ENCODE data around the gene RPS6KL1. TPM values are rescaled to one million over a fixed set of nuclear protein-coding genes. Genes with fewer than 3 reads are reported as not detected.

The RPS6KL1 gene
- total RNA-seq, 1 donor from 2014 or later: 6.4 TPM

GRCh38 chr14:74953686-74954085, 30.6 kb upstream of the RPS6KL1 start:
- peaks cover 22% of the 10 kb centered on the region for H3K4me1 ChIP-seq
- H3K9me3 Mint-ChIP-seq: no peaks in the 10 kb centered on the region
- no peaks in the 10 kb centered on the region for H3K79me2 ChIP-seq (ENCODE audit: low read depth)
- peaks cover 8% of the 10 kb centered on the region for H3K27me3 Mint-ChIP-seq (ENCODE audit: insufficient read depth, low read depth)
- no peak overlapping the region for H3K9ac ChIP-seq
- no peak overlapping the region for H3K4me3 ChIP-seq
- no peaks in the 10 kb centered on the region for H4K20me1 ChIP-seq (ENCODE audit: low read depth)
- H2AFZ ChIP-seq (replicated peaks): no peak overlapping the region
- no peak overlapping the region for H3K4me2 ChIP-seq
- H3K27ac ChIP-seq: no peak overlapping the region
- peaks cover 45% of the 10 kb centered on the region for H3K27me3 ChIP-seq
- H3K36me3 Mint-ChIP-seq: no peaks in the 10 kb centered on the region
- H3K4me3 Mint-ChIP-seq: peak overlapping the region; percentile 10
- no peaks in the 10 kb centered on the region for H3K36me3 ChIP-seq
- no peak for TF ChIP-seq EZH2phosphoT487 (IDR thresholded peaks at IDR 0.05)
- TF ChIP-seq CTCF (IDR thresholded peaks at IDR 0.05): no peak
- TF ChIP-seq EZH2 (IDR thresholded peaks at IDR 0.05): no peak
- peaks cover 11% of the 10 kb centered on the region for H3F3A ChIP-seq (ENCODE audit: low read depth)
- H3K4me1 Mint-ChIP-seq: peaks cover 26% of the 10 kb centered on the region
- no peaks in the 10 kb centered on the region for H3K9me3 ChIP-seq (ENCODE audit: low read depth)
- no peak overlapping the region for H3K27ac Mint-ChIP-seq
- no peak for DNase-seq (ENCODE audit: low spot score)

- Mint-ChIP-seq H3K9me3 (no peaks in the 10 kb centered on the region), H3K36me3 (no peaks in the 10 kb centered on the region), H3K27ac (no peak overlapping the region), H3K4me3 (peak overlapping the region; percentile 10), H3K4me1 (peaks cover 26% of the 10 kb centered on the region), H3K27me3 (ENCODE audit: insufficient read depth, low read depth) (peaks cover 8% of the 10 kb centered on the region)
- H3K4me3 ChIP-seq: no peak overlapping the region
- peaks cover 11% of the 10 kb centered on the region for H3F3A ChIP-seq (ENCODE audit: low read depth)
- no peaks in the 10 kb centered on the region for H3K9me3 ChIP-seq (ENCODE audit: low read depth)
- H3K4me2 ChIP-seq: no peak overlapping the region
- TF ChIP-seq CTCF (IDR thresholded peaks at IDR 0.05) (no peak), EZH2phosphoT487 (IDR thresholded peaks at IDR 0.05) (no peak), EZH2 (IDR thresholded peaks at IDR 0.05) (no peak)
- no peak overlapping the region for H3K9ac ChIP-seq
- no peak overlapping the region for H3K27ac ChIP-seq
- H3K79me2 ChIP-seq (ENCODE audit: low read depth): no peaks in the 10 kb centered on the region
- no peak for DNase-seq (ENCODE audit: low spot score)
- peaks cover 22% of the 10 kb centered on the region for H3K4me1 ChIP-seq
- no peak overlapping the region for H2AFZ ChIP-seq (replicated peaks)
- no peaks in the 10 kb centered on the region for H3K36me3 ChIP-seq
- H3K27me3 ChIP-seq: peaks cover 40% of the 10 kb centered on the region
- no peaks in the 10 kb centered on the region for H4K20me1 ChIP-seq (ENCODE audit: low read depth)
These were observed 29.8 kb upstream of the RPS6KL1 start for GRCh38 chr14:74952697-74953484.

- Mint-ChIP-seq H3K36me3 (no peaks in the 10 kb centered on the region), H3K27ac (no peak overlapping the region), H3K4me1 (peaks cover 26% of the 10 kb centered on the region), H3K9me3 (no peaks in the 10 kb centered on the region), H3K4me3 (no peak overlapping the region), H3K27me3 (ENCODE audit: insufficient read depth, low read depth) (peaks cover 8% of the 10 kb centered on the region)
- H3K27me3 ChIP-seq: peaks cover 33% of the 10 kb centered on the region
- no peak overlapping the region for H3K9ac ChIP-seq
- no peaks in the 10 kb centered on the region for H3K36me3 ChIP-seq
- H3K4me2 ChIP-seq: no peak overlapping the region
- no peak overlapping the region for H3K27ac ChIP-seq
- peaks cover 22% of the 10 kb centered on the region for H3K4me1 ChIP-seq
- TF ChIP-seq EZH2 (IDR thresholded peaks at IDR 0.05) (no peak), CTCF (IDR thresholded peaks at IDR 0.05) (no peak), EZH2phosphoT487 (IDR thresholded peaks at IDR 0.05) (no peak)
- peaks cover 11% of the 10 kb centered on the region for H3F3A ChIP-seq (ENCODE audit: low read depth)
- no peaks in the 10 kb centered on the region for H4K20me1 ChIP-seq (ENCODE audit: low read depth)
- no peak for DNase-seq (ENCODE audit: low spot score)
- no peak overlapping the region for H3K4me3 ChIP-seq
- no peaks in the 10 kb centered on the region for H3K79me2 ChIP-seq (ENCODE audit: low read depth)
- H3K9me3 ChIP-seq (ENCODE audit: low read depth): no peaks in the 10 kb centered on the region
- H2AFZ ChIP-seq (replicated peaks): no peak overlapping the region
These were observed 29.2 kb upstream of the RPS6KL1 start for GRCh38 chr14:74952180-74952665.

All from neural progenitor cell (in vitro differentiated cells).